Activated B cell treated with CpG ODN at 0.5 μM for 24 hours (primary cell): ENCODE data around the gene TPCN2. TPM values are rescaled to one million over a fixed set of nuclear protein-coding genes. Genes with fewer than 3 reads are reported as not detected.

Experiments
- ATAC-seq: fragments of 200-7000 bp; cut with Tn5 transposase; one replicate; pipeline ENCODE4 v1.10.0; 2021; ENCODE audit warnings: low read depth, mild to moderate bottlenecking, moderate library complexity
- CTCF ChIA-PET: fragments of 350-600 bp; sonication (Branson Sonifier 250); formaldehyde crosslinking; loops from one replicate; lab custom pipeline; 2021; ENCODE audit warnings: antibody characterized with exemption; lab: Charles Lee
- POLR2A ChIA-PET: fragments of 350-600 bp; sonication (Branson Sonifier 250); formaldehyde crosslinking; loops from one replicate; lab custom pipeline; 2021; ENCODE audit warnings: antibody characterized with exemption; lab: Charles Lee
- DNase-seq: peaks from one replicate; pipeline ENCODE4 v3.0.0; 2022
- H3K27ac Mint-ChIP-seq: one replicate; pipeline ENCODE4 v1.8.0; 2020; ENCODE audit warnings: mixed read lengths
- H3K27me3 Mint-ChIP-seq: one replicate; pipeline ENCODE4 v1.8.0; 2021; ENCODE audit warnings: mixed read lengths
- H3K36me3 Mint-ChIP-seq: one replicate; pipeline ENCODE4 v1.8.0; 2021; ENCODE audit warnings: low read depth, mixed read lengths
- H3K4me1 Mint-ChIP-seq: one replicate; pipeline ENCODE4 v1.8.0; 2021; ENCODE audit warnings: mixed read lengths
- H3K4me3 Mint-ChIP-seq: one replicate; pipeline ENCODE4 v1.8.0; 2020; ENCODE audit warnings: mild to moderate bottlenecking, mixed read lengths
- H3K9me3 Mint-ChIP-seq: one replicate; pipeline ENCODE4 v1.8.0; 2020; ENCODE audit warnings: mixed read lengths
- intact Hi-C: fragments of 100-400 bp; cut with micrococcal nuclease; formaldehyde crosslinking; loops from one replicate; pipeline ENCODE4 v1.15.1; 2024
- total RNA-seq: library from RNA; stranded (reverse); gene quantifications from 2 replicates; pipeline ENCODE4 v1.2.3, GENCODE V29; 2022
- TF ChIP-seq, protein P1 (sequence below): fragments of 200-600 bp; IDR thresholded peaks from one replicate; pipeline ENCODE4 v1.8.0; 2022; ENCODE audit warnings: antibody characterized with exemption, mild to moderate bottlenecking

TPCN2 gene
- total RNA-seq, 1 donor from 2014 or later = 35.4 TPM

DNA sequence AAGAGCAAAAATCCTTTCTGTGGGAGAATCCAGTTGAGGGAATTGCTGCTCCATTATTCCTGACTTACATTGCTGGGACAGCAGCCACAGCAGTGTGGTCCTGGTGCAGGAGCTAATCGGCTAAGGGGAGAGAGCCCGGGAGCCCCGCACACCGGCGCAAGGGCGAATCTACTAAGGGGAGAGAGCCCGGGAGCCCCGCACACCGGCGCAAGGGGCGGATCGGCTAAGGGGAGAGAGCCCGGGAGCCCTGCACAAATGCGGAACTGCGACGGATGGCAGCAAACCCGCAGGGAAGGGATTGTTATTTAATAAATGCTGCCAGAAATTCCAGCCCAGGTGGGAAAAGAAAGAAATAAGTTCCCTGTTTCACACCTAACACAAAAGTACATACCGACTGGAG is 43.5 kb downstream of the TPCN2 start:
- no peak for DNase-seq
- Mint-ChIP-seq H3K27me3 (no peaks in the 10 kb centered on the region), H3K4me3 (no peak overlapping the region), H3K27ac (no peak overlapping the region), H3K9me3 (no peaks in the 10 kb centered on the region), H3K36me3 (peaks cover 41% of the 10 kb centered on the region), H3K4me1 (no peaks in the 10 kb centered on the region)
- no peak for ATAC-seq
- CTCF ChIA-PET = no interaction called here
- intact Hi-C loops = no loop called here
- POLR2A ChIA-PET = no interaction called here
- TF ChIP-seq, protein P1, sequence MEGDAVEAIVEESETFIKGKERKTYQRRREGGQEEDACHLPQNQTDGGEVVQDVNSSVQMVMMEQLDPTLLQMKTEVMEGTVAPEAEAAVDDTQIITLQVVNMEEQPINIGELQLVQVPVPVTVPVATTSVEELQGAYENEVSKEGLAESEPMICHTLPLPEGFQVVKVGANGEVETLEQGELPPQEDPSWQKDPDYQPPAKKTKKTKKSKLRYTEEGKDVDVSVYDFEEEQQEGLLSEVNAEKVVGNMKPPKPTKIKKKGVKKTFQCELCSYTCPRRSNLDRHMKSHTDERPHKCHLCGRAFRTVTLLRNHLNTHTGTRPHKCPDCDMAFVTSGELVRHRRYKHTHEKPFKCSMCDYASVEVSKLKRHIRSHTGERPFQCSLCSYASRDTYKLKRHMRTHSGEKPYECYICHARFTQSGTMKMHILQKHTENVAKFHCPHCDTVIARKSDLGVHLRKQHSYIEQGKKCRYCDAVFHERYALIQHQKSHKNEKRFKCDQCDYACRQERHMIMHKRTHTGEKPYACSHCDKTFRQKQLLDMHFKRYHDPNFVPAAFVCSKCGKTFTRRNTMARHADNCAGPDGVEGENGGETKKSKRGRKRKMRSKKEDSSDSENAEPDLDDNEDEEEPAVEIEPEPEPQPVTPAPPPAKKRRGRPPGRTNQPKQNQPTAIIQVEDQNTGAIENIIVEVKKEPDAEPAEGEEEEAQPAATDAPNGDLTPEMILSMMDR = no peak

DNA sequence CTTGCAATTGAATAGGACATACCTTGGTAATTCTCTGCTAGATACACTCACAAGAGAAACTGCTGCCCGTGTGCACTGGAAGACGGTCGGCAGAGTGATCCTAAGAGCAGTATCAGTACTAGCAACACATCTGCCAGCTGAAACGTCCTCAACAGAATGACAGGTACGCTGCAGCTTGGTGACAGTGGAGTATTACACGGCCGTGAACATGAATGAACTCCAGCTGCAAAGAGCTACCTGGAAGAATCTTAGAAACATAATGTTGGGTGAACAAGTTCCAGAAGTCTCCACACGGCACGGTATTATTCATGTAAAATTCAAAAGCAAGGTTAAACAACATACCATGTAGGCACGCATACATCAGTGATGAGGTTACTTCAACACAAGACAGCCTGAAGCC is 44.4 kb downstream of the TPCN2 start:
- H3K27me3 Mint-ChIP-seq = no peaks in the 10 kb centered on the region
- TF ChIP-seq, protein P1 = no peak
- POLR2A ChIA-PET = no interaction called here
- no peak overlapping the region for H3K27ac Mint-ChIP-seq
- peaks cover 32% of the 10 kb centered on the region for H3K36me3 Mint-ChIP-seq
- intact Hi-C loops = no loop called here
- no peaks in the 10 kb centered on the region for H3K9me3 Mint-ChIP-seq
- no peak overlapping the region for H3K4me3 Mint-ChIP-seq
- CTCF ChIA-PET = no interaction called here
- H3K4me1 Mint-ChIP-seq = no peaks in the 10 kb centered on the region
- ATAC-seq (no peak), DNase-seq (no peak)

DNA sequence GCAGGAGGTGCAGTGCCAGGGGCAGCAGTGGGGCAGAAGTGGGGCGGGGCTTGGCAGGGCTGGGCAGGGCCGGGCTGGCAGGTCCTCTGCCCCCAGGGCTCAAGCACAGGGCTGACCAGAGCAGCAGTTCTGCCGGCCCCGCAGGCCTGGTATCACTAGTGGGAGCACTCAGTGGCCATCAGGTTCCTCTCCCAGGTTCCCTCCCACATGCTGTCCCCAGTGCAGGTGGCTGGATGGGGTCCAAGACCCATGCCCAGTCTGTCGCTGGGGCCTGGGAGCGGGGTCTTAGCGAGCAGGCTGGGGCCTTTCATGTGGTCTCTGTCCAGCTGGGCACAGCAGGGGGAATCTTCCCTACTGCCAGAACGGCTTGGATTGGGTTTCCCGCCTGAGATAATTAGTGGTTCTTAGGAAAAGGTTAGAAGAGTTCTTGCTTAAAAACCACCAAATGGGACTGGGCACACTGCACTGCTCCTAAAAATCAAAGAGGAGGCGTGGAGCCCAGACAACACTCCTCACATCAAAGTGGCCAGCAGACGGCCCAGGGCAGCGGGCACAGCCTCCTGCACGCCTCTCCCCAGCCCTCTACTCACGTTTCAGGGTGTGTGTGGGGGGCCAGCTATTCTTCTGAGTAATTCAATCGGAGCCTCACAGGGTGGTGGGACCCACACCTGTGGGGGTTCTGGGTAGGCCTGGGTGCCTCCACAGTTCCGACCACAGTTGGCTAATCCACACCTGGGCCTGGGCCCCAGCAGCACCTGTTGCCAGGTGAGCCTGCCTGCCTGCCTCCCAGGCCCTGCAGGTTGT is 45.6 kb downstream of the TPCN2 start:
- Mint-ChIP-seq H3K4me3 (no peak overlapping the region), H3K27ac (no peak overlapping the region), H3K27me3 (no peaks in the 10 kb centered on the region), H3K4me1 (no peaks in the 10 kb centered on the region), H3K9me3 (no peaks in the 10 kb centered on the region), H3K36me3 (peaks cover 23% of the 10 kb centered on the region)
- DNase-seq (no peak), ATAC-seq (no peak)
- TF ChIP-seq, protein P1 = no peak
- CTCF ChIA-PET = no interaction called here
- intact Hi-C loops = no loop called here
- POLR2A ChIA-PET = no interaction called here

DNA sequence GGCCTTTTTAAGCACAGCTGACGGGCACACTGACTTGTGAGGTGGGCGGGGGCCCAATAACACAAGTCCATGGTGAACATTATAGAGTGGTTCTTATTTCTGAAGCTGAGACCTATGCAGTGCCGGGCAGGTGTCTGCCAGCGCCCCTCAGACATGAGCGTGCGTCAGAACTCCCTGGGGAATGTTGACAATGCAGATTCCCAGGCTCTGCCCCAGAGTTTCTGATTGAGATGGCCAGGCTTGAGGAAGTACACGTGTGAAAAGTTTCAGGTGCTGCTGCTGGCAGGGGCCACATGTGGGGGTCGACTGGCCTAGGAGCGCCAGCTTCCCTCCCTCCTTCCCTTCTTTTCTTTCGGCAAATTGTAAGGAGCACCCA is 46.2 kb downstream of the TPCN2 start:
- peaks cover 17% of the 10 kb centered on the region for H3K36me3 Mint-ChIP-seq
- intact Hi-C loops = no loop called here
- no peak overlapping the region for H3K4me3 Mint-ChIP-seq
- ChIA-PET POLR2A (no interaction called here), CTCF (no interaction called here)
- DNase-seq = no peak
- TF ChIP-seq, protein P1 = no peak
- no peak overlapping the region for H3K27ac Mint-ChIP-seq
- no peaks in the 10 kb centered on the region for H3K27me3 Mint-ChIP-seq
- no peaks in the 10 kb centered on the region for H3K4me1 Mint-ChIP-seq
- no peaks in the 10 kb centered on the region for H3K9me3 Mint-ChIP-seq
- ATAC-seq = no peak

DNA sequence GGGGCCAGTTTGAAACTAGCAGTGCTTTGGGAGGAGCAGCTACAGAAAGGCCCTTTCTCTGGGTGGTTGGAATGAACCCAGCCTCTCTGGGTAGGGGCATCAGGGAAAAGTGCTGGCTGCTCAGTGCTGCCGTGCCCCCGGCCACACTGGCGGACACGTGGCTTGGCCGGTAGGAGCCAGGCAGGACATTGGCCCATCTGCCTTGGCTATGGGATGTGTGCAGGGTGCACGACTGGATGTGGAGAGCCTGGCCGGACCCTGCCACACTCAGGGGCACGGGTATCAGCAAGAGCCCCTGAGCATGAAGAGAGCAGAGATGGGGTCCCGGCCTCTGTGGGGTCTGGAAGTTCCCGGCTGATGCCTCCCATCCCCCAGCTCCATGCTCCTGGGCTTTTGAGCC is 46.6 kb downstream of the TPCN2 start:
- no peak for DNase-seq
- no peak for ATAC-seq
- H3K4me3 Mint-ChIP-seq = no peak overlapping the region
- CTCF ChIA-PET = no interaction called here
- no peaks in the 10 kb centered on the region for H3K9me3 Mint-ChIP-seq
- H3K27ac Mint-ChIP-seq = no peak overlapping the region
- H3K4me1 Mint-ChIP-seq = no peaks in the 10 kb centered on the region
- TF ChIP-seq, protein P1 = no peak
- intact Hi-C loops = no loop called here
- POLR2A ChIA-PET = no interaction called here
- H3K36me3 Mint-ChIP-seq = peaks cover 14% of the 10 kb centered on the region
- H3K27me3 Mint-ChIP-seq = peaks cover 2% of the 10 kb centered on the region
